C4-2B (cell line): Measurements from ENCODE around the gene RNF181.

Experiments used
- H3K27ac ChIP-seq: fragments of 450-650 bp; 2 replicates; pipeline ENCODE4 v1.5.1; 2017
- ZFX ChIP-seq: fragments of 450-650 bp; IDR thresholded peaks from 2 replicates; pipeline ENCODE4 v1.6.1; 2017
- TF ChIP-seq, protein P1 (sequence below): fragments of 450-650 bp; conservative IDR thresholded peaks from 2 replicates; pipeline ENCODE4 v1.5.1; 2017; ENCODE audit warnings: mild to moderate bottlenecking

RNF181 gene

DNA sequence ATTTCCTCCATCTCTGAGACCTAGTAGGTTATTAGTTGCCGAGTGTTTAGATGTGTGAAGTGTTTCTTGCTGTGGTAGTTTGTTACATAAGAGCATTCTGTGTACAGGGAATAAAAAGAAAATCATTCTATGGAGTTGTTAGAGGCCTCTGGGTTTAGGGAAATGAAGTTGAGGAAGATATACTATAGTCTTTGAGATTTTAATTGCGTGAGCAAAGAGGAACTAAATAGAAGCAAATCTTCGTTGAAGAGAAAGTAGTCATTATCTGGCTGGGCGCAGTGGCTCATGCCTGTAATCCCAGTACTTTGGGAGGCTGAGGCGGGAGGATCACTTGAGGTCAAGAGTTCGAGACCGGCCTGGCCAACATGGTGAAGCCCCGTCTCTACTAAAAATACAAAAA lies 39.5 kb downstream of the RNF181 start:
- TF ChIP-seq ZFX = no peak
- TF ChIP-seq, protein P1, sequence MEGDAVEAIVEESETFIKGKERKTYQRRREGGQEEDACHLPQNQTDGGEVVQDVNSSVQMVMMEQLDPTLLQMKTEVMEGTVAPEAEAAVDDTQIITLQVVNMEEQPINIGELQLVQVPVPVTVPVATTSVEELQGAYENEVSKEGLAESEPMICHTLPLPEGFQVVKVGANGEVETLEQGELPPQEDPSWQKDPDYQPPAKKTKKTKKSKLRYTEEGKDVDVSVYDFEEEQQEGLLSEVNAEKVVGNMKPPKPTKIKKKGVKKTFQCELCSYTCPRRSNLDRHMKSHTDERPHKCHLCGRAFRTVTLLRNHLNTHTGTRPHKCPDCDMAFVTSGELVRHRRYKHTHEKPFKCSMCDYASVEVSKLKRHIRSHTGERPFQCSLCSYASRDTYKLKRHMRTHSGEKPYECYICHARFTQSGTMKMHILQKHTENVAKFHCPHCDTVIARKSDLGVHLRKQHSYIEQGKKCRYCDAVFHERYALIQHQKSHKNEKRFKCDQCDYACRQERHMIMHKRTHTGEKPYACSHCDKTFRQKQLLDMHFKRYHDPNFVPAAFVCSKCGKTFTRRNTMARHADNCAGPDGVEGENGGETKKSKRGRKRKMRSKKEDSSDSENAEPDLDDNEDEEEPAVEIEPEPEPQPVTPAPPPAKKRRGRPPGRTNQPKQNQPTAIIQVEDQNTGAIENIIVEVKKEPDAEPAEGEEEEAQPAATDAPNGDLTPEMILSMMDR = no peak
- no peak overlapping the region for H3K27ac ChIP-seq

GRCh38 chr2:85635636-85636035 lies 40.1 kb downstream of the RNF181 start:
- TF ChIP-seq, protein P1 = no peak
- TF ChIP-seq ZFX = no peak
- no peak overlapping the region for H3K27ac ChIP-seq

- no peak overlapping the region for H3K27ac ChIP-seq
- TF ChIP-seq ZFX = no peak
- TF ChIP-seq, protein P1 = no peak
Measured at GRCh38 chr2:85642725-85643124, 47.2 kb downstream of the RNF181 start.

- no peak overlapping the region for H3K27ac ChIP-seq
Measured at GRCh38 chr2:85644909-85645308, 49.4 kb downstream of the RNF181 start.

DNA sequence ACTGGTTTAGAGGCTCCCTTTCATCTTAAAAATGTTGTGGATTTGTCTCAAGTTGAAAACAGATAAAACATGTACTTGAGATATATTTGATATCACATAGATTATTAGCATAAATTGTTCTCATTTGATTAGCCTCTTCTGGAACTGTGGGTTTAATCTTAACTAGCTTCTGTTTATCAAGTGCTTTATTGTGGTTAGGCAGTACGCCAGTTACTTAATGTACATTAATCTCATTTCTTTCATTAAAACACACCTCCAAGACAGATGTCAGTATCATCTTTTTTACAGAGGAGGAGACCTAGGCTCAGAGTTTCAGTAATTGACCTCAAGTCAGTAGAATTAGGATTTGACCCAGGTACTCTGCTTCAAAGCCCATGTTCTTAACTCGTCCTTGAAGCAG lies 50.6 kb downstream of the RNF181 start:
- no peak overlapping the region for H3K27ac ChIP-seq
- TF ChIP-seq ZFX = no peak
- TF ChIP-seq, protein P1 = no peak

More at GRCh38 chr2:85644909-85645308, 49.4 kb downstream of the RNF181 start:
- TF ChIP-seq, protein P1 = no peak
- no peak for TF ChIP-seq ZFX
